IMR-90 (cell line): ENCODE results near the gene TMEM14C. TPM values are rescaled to one million over a fixed set of nuclear protein-coding genes. Genes with fewer than 3 reads are reported as not detected.

Source experiments
- ATAC-seq: fragments of 200-7000 bp; cut with Tn5 transposase; 2 replicates; pipeline ENCODE4 v1.9.1; 2020; ENCODE audit warnings: low read depth, mild to moderate bottlenecking, moderate library complexity
- BruUV-seq: library from RNA; stranded (reverse); fragments of 400-500 nt; replicated peaks from 2 replicates; lab custom pipeline; 2021; lab: Mats Ljungman, UMichigan
- CTCF ChIA-PET: fragments of 300-600 bp; formaldehyde crosslinking; extraction: SDS; loops from one replicate; lab custom pipeline; 2021; ENCODE audit warnings: antibody characterized with exemption; lab: Yijun Ruan, JAX
- POLR2A ChIA-PET: fragments of 300-600 bp; sonication (Branson Sonifier 250); formaldehyde crosslinking; loops from one replicate; lab custom pipeline; 2022; ENCODE audit warnings: antibody characterized with exemption; ENCODE audit not compliant: unreplicated experiment; lab: Charles Lee
- DNase-seq: peaks from one replicate; pipeline ENCODE4 v3.0.0; 2013
- H2AFZ ChIP-seq: replicated peaks from 2 replicates; pipeline ENCODE3; 2013; ENCODE audit warnings: low read length, mild to moderate bottlenecking; ENCODE audit not compliant: poor library complexity
- H2AK5ac ChIP-seq: 2 replicates; pipeline ENCODE4 v1.6.1; 2013; ENCODE audit warnings: low read depth, low read length, inconsistent platforms
- H2AK9ac ChIP-seq: replicated peaks from 2 replicates; pipeline ENCODE3; 2013; ENCODE audit warnings: mild to moderate bottlenecking, low read depth, low read length, moderate library complexity; ENCODE audit not compliant: poor library complexity
- H2BK120ac ChIP-seq: 2 replicates; pipeline ENCODE4 v1.6.1; 2013; ENCODE audit warnings: low read depth, low read length, inconsistent platforms
- H2BK15ac ChIP-seq: 3 replicates; pipeline ENCODE4 v1.6.1; 2013; ENCODE audit warnings: low read depth, low read length, inconsistent platforms
- H2BK20ac ChIP-seq: 2 replicates; pipeline ENCODE4 v1.6.1; 2013; ENCODE audit warnings: low read depth, mild to moderate bottlenecking, inconsistent platforms, low read length, moderate library complexity
- H2BK5ac ChIP-seq: 2 replicates; pipeline ENCODE4 v1.6.1; 2013; ENCODE audit warnings: mild to moderate bottlenecking, low read depth, low read length, inconsistent platforms; ENCODE audit not compliant: poor library complexity, severe bottlenecking
- H3K14ac ChIP-seq: replicated peaks from 2 replicates; pipeline ENCODE4 v1.6.1; 2013; ENCODE audit warnings: low read depth, low read length, inconsistent platforms
- H3K18ac ChIP-seq: 2 replicates; pipeline ENCODE4 v1.6.1; 2013; ENCODE audit warnings: low read depth, low read length, control low read depth
- H3K23ac ChIP-seq: 2 replicates; pipeline ENCODE4 v1.6.1; 2013; ENCODE audit warnings: low read depth, low read length, inconsistent platforms
- H3K27ac ChIP-seq: 2 replicates; pipeline ENCODE4 v1.5.1; 2013; ENCODE audit warnings: mild to moderate bottlenecking, control low read depth, low read length; ENCODE audit not compliant: insufficient read depth
- H3K27me3 ChIP-seq: 2 replicates; pipeline ENCODE4 v1.6.1; 2013; ENCODE audit warnings: low read length; ENCODE audit not compliant: control insufficient read depth, insufficient read depth
- H3K36me3 ChIP-seq: 2 replicates; pipeline ENCODE4 v1.6.1; 2013; ENCODE audit warnings: low read length, mixed read lengths; ENCODE audit not compliant: control insufficient read depth, insufficient read depth
- H3K4ac ChIP-seq: 2 replicates; pipeline ENCODE4 v1.6.1; 2013; ENCODE audit warnings: low read depth, low read length, inconsistent platforms
- H3K4me1 ChIP-seq: 2 replicates; pipeline ENCODE4 v1.6.1; 2013; ENCODE audit warnings: low read length, mixed read lengths; ENCODE audit not compliant: control insufficient read depth, insufficient read depth
- H3K4me2 ChIP-seq: 2 replicates; pipeline ENCODE4 v1.6.1; 2013; ENCODE audit warnings: low read depth, mild to moderate bottlenecking, control low read depth, low read length, moderate library complexity
- H3K4me3 ChIP-seq: 2 replicates; pipeline ENCODE4 v1.5.1; 2013; ENCODE audit warnings: low read depth, mild to moderate bottlenecking, control low read depth, low read length, moderate library complexity; ENCODE audit not compliant: insufficient read depth
- H3K56ac ChIP-seq: 2 replicates; pipeline ENCODE4 v1.6.1; 2013; ENCODE audit warnings: low read length, inconsistent platforms; ENCODE audit not compliant: insufficient read depth; ENCODE audit errors: extremely low read depth
- H3K79me1 ChIP-seq, 2 experiments: 2 replicates each; pipeline ENCODE4 v1.6.1; 2013; ENCODE audit warnings: low read length in 2 of 2, inconsistent platforms in 1 of 2, low read depth in 1 of 2
- H3K9ac ChIP-seq: 2 replicates; pipeline ENCODE4 v1.6.1; 2013; ENCODE audit warnings: low read depth, low read length, control low read depth
- H3K9me1 ChIP-seq: 2 replicates; pipeline ENCODE4 v1.6.1; 2013; ENCODE audit warnings: low read length, inconsistent platforms; ENCODE audit not compliant: insufficient read depth
- H3K9me3 ChIP-seq: 2 replicates; pipeline ENCODE4 v1.6.1; 2013; ENCODE audit warnings: low read length; ENCODE audit not compliant: control insufficient read depth, insufficient read depth
- H4K20me1 ChIP-seq: 2 replicates; pipeline ENCODE4 v1.6.1; 2013; ENCODE audit warnings: low read length, inconsistent platforms; ENCODE audit not compliant: insufficient read depth
- H4K5ac ChIP-seq: 2 replicates; pipeline ENCODE4 v1.6.1; 2013; ENCODE audit warnings: mild to moderate bottlenecking, low read depth, low read length, control low read depth
- H4K8ac ChIP-seq, 2 experiments: 2 replicates each; pipeline ENCODE4 v1.6.1; 2013; ENCODE audit warnings: low read depth in 2 of 2, low read length in 2 of 2, control low read depth in 1 of 2, inconsistent platforms in 1 of 2
- H4K91ac ChIP-seq: 2 replicates; pipeline ENCODE4 v1.6.1; 2013; ENCODE audit warnings: low read depth, low read length, inconsistent platforms; ENCODE audit not compliant: insufficient read depth
- CHD1 ChIP-seq: IDR thresholded peaks from 2 replicates; pipeline ENCODE4 v1.6.1; 2012; ENCODE audit warnings: low read depth, low read length, improper control_type of control experiment
- ELK1 ChIP-seq: fragments of 150-350 bp; IDR thresholded peaks from 2 replicates; pipeline ENCODE4 v1.6.1; 2016; ENCODE audit warnings: low read depth, mild to moderate bottlenecking, low read length, moderate library complexity, borderline replicate concordance
- MAZ ChIP-seq: IDR thresholded peaks from 2 replicates; pipeline ENCODE4 v1.6.1; 2012; ENCODE audit warnings: low read depth, mild to moderate bottlenecking, low read length, improper control_type of control experiment, moderate library complexity, borderline replicate concordance
- NFE2L2 ChIP-seq: fragments of 150-350 bp; IDR thresholded peaks from 2 replicates; pipeline ENCODE4 v1.6.1; 2016; ENCODE audit warnings: low read depth, mild to moderate bottlenecking, low read length
- POLR2A ChIP-seq: IDR thresholded peaks from 2 replicates; pipeline ENCODE4 v1.6.1; 2012; ENCODE audit warnings: mild to moderate bottlenecking, low read depth, low read length
- RAD21 ChIP-seq: IDR thresholded peaks from 2 replicates; pipeline ENCODE4 v1.6.1; 2012; ENCODE audit warnings: low read length, improper control_type of control experiment
- RFX5 ChIP-seq: IDR thresholded peaks from 2 replicates; pipeline ENCODE4 v1.8.0; 2012; ENCODE audit warnings: low read depth, mild to moderate bottlenecking, low read length, moderate library complexity
- WGBS, 2 experiments: methylation state at CpG; one replicate each; pipeline versions ENCODE4 v1.1.5 to v1.1.7; 2013; ENCODE audit warnings: missing lambda C conversion rate in 2 of 2; ENCODE audit not compliant: insufficient read length in 1 of 2; ENCODE audit errors: extremely low coverage in 2 of 2; 5-methylcytosine and 5-hydroxymethylcytosine counted together
- dilution Hi-C: fragments of 300-500 bp; cut with HindIII; formaldehyde crosslinking; loops from one replicate; pipeline ENCODE4 v1.14.3; 2018; ENCODE audit warnings: low sequenced_read_pairs; ENCODE audit not compliant: unreplicated experiment
- in situ Hi-C: fragments of 300-500 bp; cut with MboI; formaldehyde crosslinking; loops from 3 replicates; pipeline ENCODE4 v1.14.3; 2019; ENCODE audit warnings: low sequenced_read_pairs, inconsistent platforms, mixed read lengths
- intact Hi-C: fragments of 100-400 bp; cut with micrococcal nuclease; formaldehyde crosslinking; loops from 2 replicates; pipeline ENCODE4 v1.10.0; 2022
- polyA plus RNA-seq, 3 experiments: library from polyadenylated mRNA; depleted of rRNA; stranded (reverse); fragments of >200 nt; gene quantifications; 2 replicates each; pipeline ENCODE4 v1.2.3, GENCODE V29; 2012; ENCODE audit warnings: low replicate concordance in 1 of 3
- total RNA-seq: library from RNA; depleted of rRNA; stranded (reverse); fragments of >200 nt; gene quantifications from 2 replicates; pipeline ENCODE4 v1.2.3, GENCODE V29; 2012
- TF ChIP-seq, protein P1 (sequence below): conservative IDR thresholded peaks from 2 replicates; pipeline ENCODE4 v1.5.1; 2012; ENCODE audit warnings: mild to moderate bottlenecking, low read depth, low read length, improper control_type of control experiment

The TMEM14C gene
- total and polyA plus RNA-seq, 2 of the 4 experiments (the other 2 are of a cell fraction): 129 to 175 TPM

- no peaks in the 10 kb centered on the region for H4K20me1 ChIP-seq
- H4K8ac ChIP-seq: no peak overlapping the region
- no peak overlapping the region for H2BK120ac ChIP-seq
- dilution Hi-C loops: no loop called here
- H3K4ac ChIP-seq: no peak overlapping the region
- in situ Hi-C loops: no loop called here
- CTCF ChIA-PET: interaction anchor here (0.6 kb wide), 1 partner anchor 180 kb away, joined by 4 read pairs; no protein-coding TSS in a partner anchor
- peaks cover 10 to 24% of the 10 kb centered on the region in 2 experiments for H3K79me1 ChIP-seq
- no peak overlapping the region for H2BK20ac ChIP-seq
- H3K4me2 ChIP-seq: no peak overlapping the region
- no peak overlapping the region for H3K56ac ChIP-seq
- no peak overlapping the region for H4K91ac ChIP-seq
- no peak overlapping the region for H3K27ac ChIP-seq
- H2BK5ac ChIP-seq: no peak overlapping the region
- ATAC-seq (no peak), DNase-seq (no peak)
- no TSS peak for BruUV-seq
- H2AK5ac ChIP-seq: no peak overlapping the region
- no peak overlapping the region for H3K9ac ChIP-seq
- intact Hi-C loops: loop anchor here (5.0 kb wide), 1 partner anchor 71 kb away; no protein-coding TSS in a partner anchor
- H3K9me3 ChIP-seq: no peaks in the 10 kb centered on the region
- no peak overlapping the region for H2AFZ ChIP-seq
- no peak overlapping the region for H2AK9ac ChIP-seq
- peaks cover 5% of the 10 kb centered on the region for H3K27me3 ChIP-seq
- no peak overlapping the region for H2BK15ac ChIP-seq
- H3K23ac ChIP-seq: no peak overlapping the region
- no peaks in the 10 kb centered on the region for H3K36me3 ChIP-seq
- TF ChIP-seq NFE2L2: no peak
- TF ChIP-seq MAZ: no peak
- no peak for TF ChIP-seq RAD21
- TF ChIP-seq, protein P1, sequence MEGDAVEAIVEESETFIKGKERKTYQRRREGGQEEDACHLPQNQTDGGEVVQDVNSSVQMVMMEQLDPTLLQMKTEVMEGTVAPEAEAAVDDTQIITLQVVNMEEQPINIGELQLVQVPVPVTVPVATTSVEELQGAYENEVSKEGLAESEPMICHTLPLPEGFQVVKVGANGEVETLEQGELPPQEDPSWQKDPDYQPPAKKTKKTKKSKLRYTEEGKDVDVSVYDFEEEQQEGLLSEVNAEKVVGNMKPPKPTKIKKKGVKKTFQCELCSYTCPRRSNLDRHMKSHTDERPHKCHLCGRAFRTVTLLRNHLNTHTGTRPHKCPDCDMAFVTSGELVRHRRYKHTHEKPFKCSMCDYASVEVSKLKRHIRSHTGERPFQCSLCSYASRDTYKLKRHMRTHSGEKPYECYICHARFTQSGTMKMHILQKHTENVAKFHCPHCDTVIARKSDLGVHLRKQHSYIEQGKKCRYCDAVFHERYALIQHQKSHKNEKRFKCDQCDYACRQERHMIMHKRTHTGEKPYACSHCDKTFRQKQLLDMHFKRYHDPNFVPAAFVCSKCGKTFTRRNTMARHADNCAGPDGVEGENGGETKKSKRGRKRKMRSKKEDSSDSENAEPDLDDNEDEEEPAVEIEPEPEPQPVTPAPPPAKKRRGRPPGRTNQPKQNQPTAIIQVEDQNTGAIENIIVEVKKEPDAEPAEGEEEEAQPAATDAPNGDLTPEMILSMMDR: no peak
- TF ChIP-seq ELK1: no peak
- TF ChIP-seq RFX5: no peak
- no peak for TF ChIP-seq CHD1
- no peak for TF ChIP-seq POLR2A
- POLR2A ChIA-PET: no interaction called here
- no peaks in the 10 kb centered on the region for H3K9me1 ChIP-seq
- no peak overlapping the region for H3K14ac ChIP-seq
- WGBS, 2 experiments: no CpG with 5 or more reads among the region's 15 CpGs
- peaks cover 2% of the 10 kb centered on the region; the same call in 1 of the 2 replicates for H3K4me1 ChIP-seq
- no peak overlapping the region for H3K4me3 ChIP-seq
- no peak overlapping the region for H4K5ac ChIP-seq
- H3K18ac ChIP-seq: no peak overlapping the region
Measured at GRCh38 chr6:10690651-10691445, 32.0 kb upstream of the TMEM14C start.
